Skeletal muscle tissue (tissue), 4 donors: ENCODE results near the gene GAS6. TPM values are rescaled to one million over a fixed set of nuclear protein-coding genes. Genes with fewer than 3 reads are reported as not detected.

ENCODE experiments used
- H3K27ac ChIP-seq: one replicate; pipeline ENCODE4 v1.7.0; 2013; ENCODE audit warnings: mild to moderate bottlenecking, low read depth, low read length, inconsistent platforms
- H3K27me3 ChIP-seq, 3 donors: one replicate each; pipeline ENCODE4 v1.7.0; 2013; ENCODE audit warnings: low read length in 3 of 3; ENCODE audit not compliant: control insufficient read depth in 3 of 3, insufficient read depth in 3 of 3
- H3K36me3 ChIP-seq, 3 donors: one replicate each; pipeline ENCODE4 v1.7.0; 2013; ENCODE audit warnings: low read length in 3 of 3; ENCODE audit not compliant: control insufficient read depth in 3 of 3, insufficient read depth in 3 of 3
- H3K4me1 ChIP-seq, 3 donors: one replicate each; pipeline ENCODE4 v1.7.0; 2013; ENCODE audit warnings: low read length in 3 of 3, mild to moderate bottlenecking in 3 of 3; ENCODE audit not compliant: control insufficient read depth in 3 of 3, insufficient read depth in 3 of 3
- H3K4me3 ChIP-seq, 3 donors: one replicate each; pipeline ENCODE4 v1.7.0; 2013; ENCODE audit warnings: low read length in 3 of 3
- H3K9ac ChIP-seq, 3 donors: one replicate each; pipeline ENCODE4 v1.7.0; 2013; ENCODE audit warnings: low read length in 3 of 3, mild to moderate bottlenecking in 3 of 3, moderate library complexity in 2 of 3, low read depth in 1 of 3
- H3K9me3 ChIP-seq, 3 donors: one replicate each; pipeline ENCODE4 v1.7.0; 2013; ENCODE audit warnings: low read length in 3 of 3; ENCODE audit not compliant: control insufficient read depth in 3 of 3
- total RNA-seq: library from RNA; depleted of rRNA; stranded (reverse); fragments of >200 nt; gene quantifications from one replicate; pipeline ENCODE4 v1.2.3, GENCODE V29; 2014
- donor health status: Osteomylitis.

Gene GAS6
- total RNA-seq, 1 donor from 2014 or later, result 25.1 TPM

DNA sequence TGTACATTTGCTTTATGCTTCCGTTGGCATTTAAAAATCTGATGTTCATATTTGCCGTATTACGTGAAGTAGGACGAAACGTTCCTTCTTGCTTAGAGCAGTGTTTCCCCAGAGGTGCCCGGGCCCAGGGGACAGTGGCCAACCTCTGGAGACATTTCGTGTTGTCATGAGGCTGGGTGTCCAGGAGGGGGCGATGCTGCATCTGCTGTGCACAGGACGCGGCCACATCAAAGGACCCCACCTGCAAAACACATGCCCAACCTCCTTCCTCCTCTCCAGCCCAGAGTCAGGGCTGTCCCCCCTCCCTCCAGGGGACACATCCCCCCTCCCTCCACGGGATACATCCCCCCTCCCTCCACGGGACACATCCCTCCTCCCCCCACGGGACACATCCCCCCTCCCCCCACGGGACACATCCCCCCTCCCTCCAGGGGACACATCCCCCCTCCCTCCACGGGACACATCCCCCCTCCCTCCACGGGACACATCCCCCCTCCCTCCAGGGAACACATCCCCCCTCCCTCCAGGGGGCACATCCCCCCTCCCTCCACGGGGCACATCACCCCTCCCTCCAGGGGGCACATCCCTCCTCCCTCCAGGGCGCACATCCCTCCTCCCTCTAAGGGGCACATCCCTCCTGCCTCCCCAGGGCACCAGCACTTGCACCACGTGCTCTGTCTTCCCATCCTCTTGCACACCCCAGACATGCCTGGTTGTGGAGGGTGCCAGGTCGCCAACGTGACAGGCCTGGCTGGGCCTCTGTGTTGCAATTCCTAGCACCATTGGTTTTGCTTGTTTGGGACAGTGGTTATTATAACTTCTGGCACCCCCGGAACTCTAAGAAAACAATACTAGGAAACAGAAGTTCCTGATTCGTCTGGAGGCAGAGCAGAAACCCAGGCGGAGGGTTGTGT lies 46.7 kb downstream of the GAS6 start:
- Histone ChIP-seq H3K4me1 (peaks cover 39 to 54% (median 52%) of the 10 kb centered on the region in 3 donors), H3K27ac (peak overlapping the region; percentile 40), H3K4me3 (peak overlapping the region in 1 of 3 donors; percentile 29)

GRCh38 chr13:113816254-113816929 lies 47.5 kb downstream of the GAS6 start:
- no peaks in the 10 kb centered on the region for H3K36me3 ChIP-seq
- no peak overlapping the region for H3K4me3 ChIP-seq
- no peaks in the 10 kb centered on the region for H3K9me3 ChIP-seq
- H3K27ac ChIP-seq, result no peak overlapping the region
- H3K9ac ChIP-seq, result peak overlapping the region in 1 of 3 donors; percentile 33
- H3K27me3 ChIP-seq, result peaks cover 0 to 9% (median 0%) of the 10 kb centered on the region in 3 donors
- H3K4me1 ChIP-seq, result peaks cover 31 to 46% (median 44%) of the 10 kb centered on the region in 3 donors

More for the DNA sequence above, 46.7 kb downstream of the GAS6 start:
- no peaks in the 10 kb centered on the region for H3K9me3 ChIP-seq
- peaks cover 0 to 4% (median 4%) of the 10 kb centered on the region in 3 donors for H3K36me3 ChIP-seq
- H3K27me3 ChIP-seq, result peaks cover 0 to 4% (median 0%) of the 10 kb centered on the region in 3 donors
- H3K9ac ChIP-seq, result peak overlapping the region in 1 of 3 donors; percentile 45

DNA sequence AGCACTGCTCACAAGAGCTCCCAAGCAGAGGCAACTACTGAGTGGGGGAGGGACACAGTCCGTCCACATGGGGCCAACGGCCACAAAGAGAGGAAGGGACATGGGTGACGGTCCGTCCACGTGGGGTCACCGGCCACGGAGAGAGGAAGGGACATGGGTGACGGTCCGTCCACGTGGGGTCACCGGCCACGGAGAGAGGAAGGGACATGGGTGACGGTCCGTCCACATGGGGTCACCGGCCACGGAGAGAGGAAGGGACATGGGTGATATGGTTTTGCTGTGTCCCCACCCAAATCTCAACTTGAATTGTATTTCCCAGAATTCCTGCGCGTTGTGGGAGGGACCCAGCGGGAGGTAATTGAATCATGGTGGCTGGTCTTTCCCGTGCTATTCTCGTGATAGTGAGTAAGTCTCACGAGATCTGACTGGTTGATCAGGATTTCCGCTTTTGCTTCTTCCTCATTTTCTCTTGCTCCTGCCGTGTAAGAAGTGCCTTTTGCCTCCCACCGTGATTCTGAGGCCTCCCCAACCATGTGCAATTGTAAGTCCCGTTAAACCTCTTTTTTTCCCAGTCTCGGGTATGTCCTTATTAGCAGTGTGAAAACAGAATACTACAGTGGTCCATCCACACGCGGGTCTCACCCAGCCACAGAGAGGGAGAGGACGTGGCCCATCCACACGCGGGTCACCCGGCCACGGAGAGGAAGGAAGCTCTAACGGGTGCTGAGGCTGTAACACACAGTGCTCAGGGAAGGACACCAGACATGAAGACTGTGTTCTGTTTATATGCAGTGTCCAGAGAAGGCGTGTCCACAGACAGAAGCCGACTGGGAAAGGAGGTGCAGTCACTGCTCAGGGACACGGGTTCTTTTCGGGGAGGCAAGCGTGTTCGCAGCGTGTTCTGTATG lies 48.5 kb downstream of the GAS6 start:
- no peaks in the 10 kb centered on the region for H3K36me3 ChIP-seq
- no peaks in the 10 kb centered on the region for H3K9me3 ChIP-seq
- peaks cover 21 to 36% (median 34%) of the 10 kb centered on the region in 3 donors for H3K4me1 ChIP-seq
- H3K27ac ChIP-seq, result no peak overlapping the region
- H3K27me3 ChIP-seq, result peaks cover 0 to 9% (median 0%) of the 10 kb centered on the region in 3 donors
- peak overlapping the region in 2 of 3 donors; percentile 6 to 48 for H3K4me3 ChIP-seq
- no peak overlapping the region for H3K9ac ChIP-seq

DNA sequence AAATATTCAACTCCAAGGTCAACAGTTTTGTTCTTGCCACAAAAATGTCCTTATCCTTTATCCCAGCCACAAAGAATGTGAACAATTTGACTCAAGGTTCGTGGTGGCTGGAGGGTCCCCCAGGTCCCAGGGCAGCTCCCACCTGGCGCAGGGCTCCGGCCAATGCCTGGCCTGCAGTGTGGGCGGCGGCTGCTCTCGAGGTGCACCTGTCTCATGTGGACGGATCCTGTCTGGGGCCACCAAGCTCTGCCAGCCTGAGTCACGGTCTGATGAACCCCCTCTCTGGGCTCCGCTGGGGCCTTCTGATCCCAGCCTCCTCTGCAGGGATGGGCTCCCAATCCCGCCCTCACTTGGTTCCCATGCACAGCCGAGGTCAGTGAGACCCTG lies 49.4 kb downstream of the GAS6 start:
- Histone ChIP-seq H3K36me3 (no peaks in the 10 kb centered on the region), H3K9me3 (peaks cover 0 to 4% (median 0%) of the 10 kb centered on the region in 3 donors), H3K4me1 (peaks cover 11 to 26% (median 24%) of the 10 kb centered on the region in 3 donors), H3K27ac (peak overlapping the region; percentile 18), H3K27me3 (peaks cover 0 to 9% (median 0%) of the 10 kb centered on the region in 3 donors), H3K4me3 (no peak overlapping the region), H3K9ac (no peak overlapping the region)

GRCh38 chr13:113813749-113814434 lies 50.0 kb downstream of the GAS6 start:
- Histone ChIP-seq H3K27me3 (peaks cover 0 to 9% (median 0%) of the 10 kb centered on the region in 3 donors), H3K27ac (peak overlapping the region; percentile 18), H3K9me3 (peaks cover 0 to 4% (median 0%) of the 10 kb centered on the region in 3 donors), H3K9ac (peak overlapping the region in 1 of 3 donors; percentile 40), H3K4me1 (peaks cover 11 to 23% (median 22%) of the 10 kb centered on the region in 3 donors), H3K36me3 (no peaks in the 10 kb centered on the region), H3K4me3 (no peak overlapping the region)

DNA sequence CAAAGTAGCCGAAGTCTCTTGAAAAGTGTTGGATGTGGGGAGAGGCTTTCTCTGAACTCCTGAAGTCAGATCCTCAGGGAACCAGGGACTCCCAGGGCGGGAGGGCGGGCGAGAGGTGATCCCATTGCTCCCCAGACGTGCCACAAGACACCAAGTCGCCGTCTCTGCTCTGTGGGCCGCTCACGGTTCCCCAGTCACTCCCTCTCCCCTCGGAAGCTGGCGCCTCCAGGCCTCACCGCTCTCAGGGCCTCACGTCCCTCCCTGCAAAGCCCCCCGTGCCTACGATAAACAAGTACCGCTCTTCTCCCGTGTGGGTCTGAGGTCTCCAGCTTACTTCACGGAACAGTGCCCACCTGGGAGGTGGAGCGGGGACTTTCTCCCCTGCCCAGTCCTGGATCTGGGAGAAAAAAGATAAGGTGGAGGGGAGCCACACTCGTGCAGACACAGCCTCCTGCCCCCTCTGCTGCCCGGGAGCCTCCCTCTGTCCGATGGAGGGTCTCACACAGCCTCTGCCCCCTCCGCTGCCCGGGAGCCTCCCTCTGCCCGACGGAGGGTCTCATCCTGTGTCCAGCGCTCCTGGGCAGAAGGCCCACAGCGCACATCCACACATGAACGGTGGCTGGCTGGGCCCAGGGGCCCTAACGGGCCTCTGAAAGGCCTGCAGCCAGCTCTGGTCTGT lies 50.7 kb downstream of the GAS6 start:
- no peak overlapping the region for H3K4me3 ChIP-seq
- H3K27me3 ChIP-seq, result peaks cover 0 to 9% (median 0%) of the 10 kb centered on the region in 3 donors
- no peak overlapping the region for H3K9ac ChIP-seq
- no peaks in the 10 kb centered on the region for H3K36me3 ChIP-seq
- peaks cover 3 to 7% (median 5%) of the 10 kb centered on the region in 3 donors for H3K9me3 ChIP-seq
- no peak overlapping the region for H3K27ac ChIP-seq
- H3K4me1 ChIP-seq, result peaks cover 11 to 20% (median 16%) of the 10 kb centered on the region in 3 donors

- Histone ChIP-seq H3K9me3 (peaks cover 6 to 8% (median 7%) of the 10 kb centered on the region in 3 donors), H3K27me3 (peaks cover 0 to 9% (median 0%) of the 10 kb centered on the region in 3 donors), H3K27ac (no peak overlapping the region), H3K4me3 (no peak overlapping the region), H3K4me1 (peaks cover 7 to 15% (median 11%) of the 10 kb centered on the region in 3 donors), H3K36me3 (no peaks in the 10 kb centered on the region), H3K9ac (no peak overlapping the region)
These were observed 51.5 kb downstream of the GAS6 start for GRCh38 chr13:113812178-113813040.
